ENCODE measurements around the gene ATP1B3. TPM values are rescaled to one million over a fixed set of nuclear protein-coding genes. Genes with fewer than 3 reads are reported as not detected.

ATP1B3 gene
- total RNA-seq, 1 donor from 2014 or later, result 184 TPM

- TF ChIP-seq CTCF (IDR thresholded peaks at IDR 0.05; ENCODE audit: partially characterized antibody, unreplicated experiment), result no peak
- Mint-ChIP-seq H3K4me1 (ENCODE audit: low read depth, unreplicated experiment) (no peaks in the 10 kb centered on the region), H3K4me3 (ENCODE audit: unreplicated experiment) (no peak overlapping the region), H3K9me3 (ENCODE audit: unreplicated experiment) (peaks cover 2% of the 10 kb centered on the region), H3K36me3 (ENCODE audit: unreplicated experiment) (no peaks in the 10 kb centered on the region), H3K27ac (ENCODE audit: unreplicated experiment) (no peak overlapping the region), H3K27me3 (ENCODE audit: unreplicated experiment) (peaks cover 4% of the 10 kb centered on the region)
- no peak for DNase-seq
Observed at GRCh38 chr3:141853081-141853601, 23.3 kb upstream of the ATP1B3 start.

- no peak for TF ChIP-seq CTCF (IDR thresholded peaks at IDR 0.05; ENCODE audit: partially characterized antibody, unreplicated experiment)
- Mint-ChIP-seq H3K27ac (ENCODE audit: unreplicated experiment) (no peak overlapping the region), H3K4me1 (ENCODE audit: low read depth, unreplicated experiment) (no peaks in the 10 kb centered on the region)
Observed at GRCh38 chr3:141853629-141854168, 22.7 kb upstream of the ATP1B3 start.

GRCh38 chr3:141854599-141854998 lies 21.8 kb upstream of the ATP1B3 start:
- H3K9me3 Mint-ChIP-seq (ENCODE audit: unreplicated experiment), result no peaks in the 10 kb centered on the region
- no peak for TF ChIP-seq CTCF (IDR thresholded peaks at IDR 0.05; ENCODE audit: partially characterized antibody, unreplicated experiment)
- H3K27ac Mint-ChIP-seq (ENCODE audit: unreplicated experiment), result no peak overlapping the region
- no peaks in the 10 kb centered on the region for H3K36me3 Mint-ChIP-seq (ENCODE audit: unreplicated experiment)
- no peak for DNase-seq
- no peaks in the 10 kb centered on the region for H3K4me1 Mint-ChIP-seq (ENCODE audit: low read depth, unreplicated experiment)
- H3K27me3 Mint-ChIP-seq (ENCODE audit: unreplicated experiment), result peaks cover 2% of the 10 kb centered on the region
- H3K4me3 Mint-ChIP-seq (ENCODE audit: unreplicated experiment), result no peak overlapping the region

More at GRCh38 chr3:141853629-141854168, 22.7 kb upstream of the ATP1B3 start:
- peaks cover 4% of the 10 kb centered on the region for H3K27me3 Mint-ChIP-seq (ENCODE audit: unreplicated experiment)
- DNase-seq, result no peak
- no peak overlapping the region for H3K4me3 Mint-ChIP-seq (ENCODE audit: unreplicated experiment)
- H3K9me3 Mint-ChIP-seq (ENCODE audit: unreplicated experiment), result peaks cover 2% of the 10 kb centered on the region
- no peaks in the 10 kb centered on the region for H3K36me3 Mint-ChIP-seq (ENCODE audit: unreplicated experiment)

- no peak for TF ChIP-seq CTCF (IDR thresholded peaks at IDR 0.05; ENCODE audit: partially characterized antibody, unreplicated experiment)
- Mint-ChIP-seq H3K27me3 (ENCODE audit: unreplicated experiment) (peaks cover 3% of the 10 kb centered on the region), H3K27ac (ENCODE audit: unreplicated experiment) (no peak overlapping the region), H3K4me1 (ENCODE audit: low read depth, unreplicated experiment) (no peaks in the 10 kb centered on the region), H3K4me3 (ENCODE audit: unreplicated experiment) (no peak overlapping the region), H3K36me3 (ENCODE audit: unreplicated experiment) (no peaks in the 10 kb centered on the region), H3K9me3 (ENCODE audit: unreplicated experiment) (no peaks in the 10 kb centered on the region)
- no peak for DNase-seq
Observed at GRCh38 chr3:141858312-141858711, 18.1 kb upstream of the ATP1B3 start.

GRCh38 chr3:141859651-141860050 lies 16.8 kb upstream of the ATP1B3 start:
- no peaks in the 10 kb centered on the region for H3K36me3 Mint-ChIP-seq (ENCODE audit: unreplicated experiment)
- no peaks in the 10 kb centered on the region for H3K9me3 Mint-ChIP-seq (ENCODE audit: unreplicated experiment)
- no peak overlapping the region for H3K27ac Mint-ChIP-seq (ENCODE audit: unreplicated experiment)
- H3K4me3 Mint-ChIP-seq (ENCODE audit: unreplicated experiment), result no peak overlapping the region
- peaks cover 2% of the 10 kb centered on the region for H3K27me3 Mint-ChIP-seq (ENCODE audit: unreplicated experiment)
- no peaks in the 10 kb centered on the region for H3K4me1 Mint-ChIP-seq (ENCODE audit: low read depth, unreplicated experiment)
- DNase-seq, result no peak
- no peak for TF ChIP-seq CTCF (IDR thresholded peaks at IDR 0.05; ENCODE audit: partially characterized antibody, unreplicated experiment)
